Lung (tissue), 12 donors: Measurements from ENCODE around the gene TIE1. TPM values are rescaled to one million over a fixed set of nuclear protein-coding genes. Genes with fewer than 3 reads are reported as not detected.

Experiments used
- ATAC-seq: fragments of 200-7000 bp; cut with Tn5 transposase; one replicate; pipeline ENCODE4 v1.9.1; 2020; ENCODE audit warnings: moderate number of reproducible peaks; ENCODE audit not compliant: insufficient read depth, low FRiP score
- DNase-seq, 3 donors: peaks; one replicate each; pipeline ENCODE4 v3.0.0-alpha.2; 2013 to 2017
- H3K27ac ChIP-seq, 2 donors: one replicate each; pipeline ENCODE4 v1.5.1; 2013; ENCODE audit warnings: mild to moderate bottlenecking in 2 of 2, moderate library complexity in 2 of 2, control low read depth in 1 of 2, inconsistent platforms in 1 of 2, low read depth in 1 of 2, low read length in 1 of 2
- H3K27me3 ChIP-seq, 3 donors: one replicate each; pipeline ENCODE4 v1.5.1; 2013; ENCODE audit warnings: low read length in 2 of 3; ENCODE audit not compliant: control insufficient read depth in 3 of 3, insufficient read depth in 3 of 3
- H3K36me3 ChIP-seq, 4 donors: one replicate each; pipeline ENCODE4 v1.5.1; 2013; ENCODE audit warnings: low read length in 4 of 4, mild to moderate bottlenecking in 1 of 4, moderate library complexity in 1 of 4; ENCODE audit not compliant: control insufficient read depth in 4 of 4, insufficient read depth in 4 of 4
- H3K4me1 ChIP-seq, 5 donors: one replicate each; pipeline ENCODE4 v1.5.1; 2013; ENCODE audit warnings: low read length in 5 of 5, mild to moderate bottlenecking in 2 of 5, moderate library complexity in 1 of 5; ENCODE audit not compliant: control insufficient read depth in 5 of 5, insufficient read depth in 5 of 5
- H3K4me3 ChIP-seq: one replicate; pipeline ENCODE4 v1.5.1; 2013; ENCODE audit warnings: mild to moderate bottlenecking, control low read depth, moderate library complexity
- H3K9ac ChIP-seq, 2 donors: one replicate each; pipeline ENCODE4 v1.5.1; 2013; ENCODE audit warnings: low read length in 2 of 2, control low read depth in 1 of 2; ENCODE audit not compliant: insufficient read depth in 1 of 2
- H3K9me3 ChIP-seq, 4 donors: one replicate each; pipeline ENCODE4 v1.5.1; 2013; ENCODE audit warnings: low read length in 3 of 4, mild to moderate bottlenecking in 1 of 4, moderate library complexity in 1 of 4; ENCODE audit not compliant: control insufficient read depth in 4 of 4, insufficient read depth in 3 of 4
- CTCF ChIP-seq: IDR thresholded peaks from 2 replicates; pipeline ENCODE4 v1.5.1; 2012; ENCODE audit warnings: mild to moderate bottlenecking; ENCODE audit errors: control extremely low read depth, extremely low read depth
- WGBS, 2 donors: extraction: QIAGEN DNeasy Blood & Tissue Kit; methylation state at CpG; one replicate each; pipeline ENCODE4 v1.1.7; 2013; 5-methylcytosine and 5-hydroxymethylcytosine counted together
- polyA plus RNA-seq, 2 donors: library from polyadenylated mRNA; stranded (reverse); fragments of 200-250 nt; gene quantifications; one replicate each; pipeline ENCODE4 v1.2.1, GENCODE V29; 2013
- total RNA-seq, 2 donors: library from RNA; depleted of rRNA in 1 of 2; stranded (reverse); fragments of >200 nt in 1 of 2; gene quantifications; one replicate each; pipeline ENCODE4 v1.2.1, GENCODE V29; 2014 to 2021
- donor health status: control.
- donor health status: control.
- donor health status: Bipolar disorder and iron deficiency.
- donor health status: healthy.
- donor health status: DM: yes; HTN: yes; CAD: no.

Gene TIE1
- total and polyA plus RNA-seq, 4 donors, result 20.5 to 133 (median 42.1) TPM

- TF ChIP-seq CTCF, result no peak
- Histone ChIP-seq H3K36me3 (peaks cover 11 to 37% (median 27%) of the 10 kb centered on the region in 4 donors), H3K27ac (peak overlapping the region in 1 of 2 donors; percentile 98), H3K9me3 (no peaks in the 10 kb centered on the region), H3K27me3 (no peaks in the 10 kb centered on the region), H3K9ac (no peak overlapping the region), H3K4me1 (peaks cover 3 to 25% (median 10%) of the 10 kb centered on the region in 5 donors), H3K4me3 (no peak overlapping the region)
- WGBS, 2 donors, result 72 to 88% methylated on average over 2 of the region's 2 CpGs
- no peak for DNase-seq
- ATAC-seq, result no peak
These were observed 64.9 kb downstream of the TIE1 start for GRCh38 chr1:43365678-43366077.

GRCh38 chr1:43366179-43366578 is 65.4 kb downstream of the TIE1 start:
- DNase-seq (no peak), ATAC-seq (no peak)
- Histone ChIP-seq H3K27ac (peak overlapping the region in 1 of 2 donors; percentile 98), H3K36me3 (peaks cover 11 to 35% (median 26%) of the 10 kb centered on the region in 4 donors), H3K4me1 (peaks cover 3 to 20% (median 10%) of the 10 kb centered on the region in 5 donors), H3K9ac (no peak overlapping the region), H3K27me3 (no peaks in the 10 kb centered on the region), H3K9me3 (no peaks in the 10 kb centered on the region), H3K4me3 (peak overlapping the region; percentile 33)
- 56 to 72% methylated on average over 11 of the region's 11 CpGs for WGBS, 2 donors
- no peak for TF ChIP-seq CTCF

- peaks cover 3 to 20% (median 10%) of the 10 kb centered on the region in 5 donors for H3K4me1 ChIP-seq
- H3K27me3 ChIP-seq, result no peaks in the 10 kb centered on the region
- peaks cover 11 to 31% (median 24%) of the 10 kb centered on the region in 4 donors for H3K36me3 ChIP-seq
- ATAC-seq, result no peak
- no peaks in the 10 kb centered on the region for H3K9me3 ChIP-seq
- no peak for TF ChIP-seq CTCF
- peak overlapping the region in 1 of 2 donors; percentile 98 for H3K27ac ChIP-seq
- 22 to 38% methylated on average over 5 of the region's 5 CpGs for WGBS, 2 donors
- DNase-seq, result no peak
- peak overlapping the region in 1 of 2 donors; percentile 58 for H3K9ac ChIP-seq
- H3K4me3 ChIP-seq, result peak overlapping the region; percentile 88
These were observed 65.8 kb downstream of the TIE1 start for GRCh38 chr1:43366601-43367025.
